Dendritic cell treated with granulocyte-macrophage colony-stimulating factor and Interleukin-4, amounts not matched to agents 40 ng/mL and 50 ng/mL, for 4 days (primary cell): ENCODE results near the gene CACNA2D2.

Source experiments
- H3K27ac Mint-ChIP-seq: one replicate; pipeline ENCODE4 v1.8.0; 2022; ENCODE audit warnings: mild to moderate bottlenecking, mixed read lengths
- H3K27me3 Mint-ChIP-seq: one replicate; pipeline ENCODE4 v1.8.0; 2022; ENCODE audit warnings: mild to moderate bottlenecking, mixed read lengths
- H3K36me3 Mint-ChIP-seq: one replicate; pipeline ENCODE4 v1.8.0; 2022; ENCODE audit warnings: low read depth, mixed read lengths
- H3K4me1 Mint-ChIP-seq: one replicate; pipeline ENCODE4 v1.8.0; 2022; ENCODE audit warnings: low read depth, mixed read lengths
- H3K4me3 Mint-ChIP-seq: one replicate; pipeline ENCODE4 v1.8.0; 2022; ENCODE audit warnings: mild to moderate bottlenecking, moderate library complexity, mixed read lengths
- H3K9me3 Mint-ChIP-seq: one replicate; pipeline ENCODE4 v1.8.0; 2022; ENCODE audit warnings: mixed read lengths
- intact Hi-C: fragments of 100-400 bp; cut with micrococcal nuclease; formaldehyde crosslinking; loops from one replicate; pipeline ENCODE4 v1.15.0; 2022

The CACNA2D2 gene

DNA sequence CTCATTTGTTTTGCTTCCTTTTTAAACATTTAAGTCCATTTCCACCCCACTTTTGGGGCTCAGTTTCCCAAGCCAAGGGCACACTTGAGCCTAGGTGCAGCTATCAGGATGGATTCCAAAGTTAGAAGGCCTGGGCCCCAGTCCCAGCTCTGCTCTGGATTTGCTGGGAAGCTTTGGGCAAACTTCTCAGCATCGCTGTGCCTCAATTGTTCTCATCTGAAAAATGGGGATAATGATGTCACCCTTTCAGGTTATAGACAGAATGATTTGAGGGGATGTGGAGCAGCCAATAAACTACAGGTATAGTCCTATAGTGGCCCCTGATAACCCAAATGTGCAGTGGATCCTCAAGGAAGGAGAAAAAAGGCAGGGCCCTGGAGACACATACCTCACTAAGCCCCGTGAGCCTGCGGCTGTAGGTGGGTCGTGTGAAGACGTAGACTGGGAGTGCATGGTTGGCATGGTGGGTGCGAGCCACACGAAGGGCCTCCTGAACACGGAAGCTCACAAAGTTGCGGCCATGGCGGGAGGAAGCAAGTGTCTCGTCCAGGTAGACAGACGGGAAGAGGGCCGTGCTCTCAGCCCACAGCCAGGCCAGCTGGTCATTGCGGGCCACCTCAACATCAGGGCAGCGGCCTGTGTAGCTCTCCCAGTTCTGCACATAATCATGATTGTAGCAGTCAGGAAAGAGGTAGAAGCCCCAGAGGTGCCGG is 184.1 kb downstream of the CACNA2D2 start:
- no peaks in the 10 kb centered on the region for H3K9me3 Mint-ChIP-seq
- H3K4me3 Mint-ChIP-seq = peak overlapping the region; percentile 78
- intact Hi-C loops = no loop called here
- peaks cover 74% of the 10 kb centered on the region for H3K4me1 Mint-ChIP-seq
- H3K27me3 Mint-ChIP-seq = no peaks in the 10 kb centered on the region
- peak overlapping the region; percentile 79 for H3K27ac Mint-ChIP-seq
- peaks cover 62% of the 10 kb centered on the region for H3K36me3 Mint-ChIP-seq

DNA sequence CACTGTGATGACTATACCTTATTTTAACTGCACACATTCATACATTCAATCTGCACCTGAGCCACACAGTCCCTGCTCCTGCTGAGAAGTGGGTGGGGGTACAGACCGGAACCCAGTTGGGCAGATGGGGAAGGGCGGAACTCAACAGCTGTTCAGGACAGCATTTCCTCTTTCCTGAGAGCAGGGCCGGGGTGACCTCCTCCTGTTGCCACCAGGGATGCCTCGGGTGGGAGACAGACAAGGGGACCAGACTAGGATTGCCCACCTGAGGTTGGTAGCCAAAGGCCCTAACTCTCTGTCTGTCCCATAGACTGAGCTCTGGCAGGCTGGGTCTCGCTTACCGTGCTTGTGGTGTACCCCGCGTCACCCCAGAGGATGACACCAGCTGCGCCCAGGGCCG is 184.8 kb downstream of the CACNA2D2 start:
- Mint-ChIP-seq H3K9me3 (no peaks in the 10 kb centered on the region), H3K4me1 (peaks cover 74% of the 10 kb centered on the region), H3K4me3 (peak overlapping the region; percentile 78), H3K27ac (peak overlapping the region; percentile 79), H3K36me3 (peaks cover 69% of the 10 kb centered on the region), H3K27me3 (no peaks in the 10 kb centered on the region)
- intact Hi-C loops = no loop called here

- Mint-ChIP-seq H3K9me3 (no peaks in the 10 kb centered on the region), H3K27ac (peak overlapping the region; percentile 79), H3K27me3 (no peaks in the 10 kb centered on the region), H3K4me1 (peaks cover 71% of the 10 kb centered on the region), H3K36me3 (peaks cover 71% of the 10 kb centered on the region), H3K4me3 (peak overlapping the region; percentile 78)
- intact Hi-C loops = no loop called here
Measured at GRCh38 chr3:50318163-50318562, 185.3 kb downstream of the CACNA2D2 start.

DNA sequence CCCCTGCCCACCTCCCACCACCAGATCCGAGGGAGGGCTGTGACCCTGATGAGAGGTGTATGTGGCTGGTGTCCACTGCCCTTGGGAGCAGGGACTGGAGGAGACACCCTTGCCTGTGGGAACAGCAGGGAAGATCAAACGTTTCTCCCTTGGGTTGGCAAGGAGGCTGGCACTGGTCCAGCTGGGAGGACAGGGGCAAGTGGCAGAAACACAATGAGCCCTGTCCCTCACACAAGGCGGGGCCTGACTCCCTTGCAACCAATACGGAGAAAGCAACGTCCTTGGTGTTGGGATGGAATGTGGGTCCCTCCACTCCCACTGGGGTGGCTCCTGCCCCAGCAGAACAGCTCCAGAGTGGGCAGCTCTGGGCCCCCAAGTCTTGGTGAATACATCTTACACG is 186.1 kb downstream of the CACNA2D2 start:
- Mint-ChIP-seq H3K4me1 (peaks cover 63% of the 10 kb centered on the region), H3K9me3 (no peaks in the 10 kb centered on the region), H3K27ac (peak overlapping the region; percentile 79), H3K4me3 (no peak overlapping the region), H3K27me3 (no peaks in the 10 kb centered on the region), H3K36me3 (peaks cover 71% of the 10 kb centered on the region)
- intact Hi-C loops = no loop called here

DNA sequence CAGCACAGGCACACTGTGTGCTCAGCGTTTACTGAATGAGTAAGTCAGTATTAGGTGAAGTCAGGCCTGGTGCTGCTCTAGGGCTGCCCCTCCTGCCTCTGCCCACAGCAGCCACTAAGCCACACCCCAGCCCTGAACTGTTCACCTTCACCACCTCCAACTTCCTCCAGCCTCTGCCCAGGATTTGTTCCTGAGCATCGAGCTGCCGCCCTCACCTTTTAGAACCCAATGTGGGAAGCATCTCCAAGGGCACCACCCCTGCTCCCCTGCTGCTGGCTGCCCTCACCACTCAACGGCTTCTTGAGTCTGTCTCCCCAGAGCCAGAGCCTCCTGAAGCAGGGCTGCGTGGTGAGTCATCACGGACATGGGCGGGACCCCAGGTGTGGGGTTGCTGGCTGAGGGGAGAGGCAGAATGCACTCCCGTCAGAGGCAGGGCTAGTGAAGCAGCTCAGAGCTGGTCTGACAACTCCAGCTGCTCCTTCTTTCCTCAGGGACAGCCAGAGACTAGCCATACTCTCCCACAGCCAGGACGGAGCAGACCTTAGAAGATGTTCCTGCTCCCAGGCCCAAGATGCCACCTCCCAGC is 186.7 kb downstream of the CACNA2D2 start:
- H3K36me3 Mint-ChIP-seq = peaks cover 71% of the 10 kb centered on the region
- no peaks in the 10 kb centered on the region for H3K27me3 Mint-ChIP-seq
- H3K27ac Mint-ChIP-seq = no peak overlapping the region
- no peak overlapping the region for H3K4me3 Mint-ChIP-seq
- H3K4me1 Mint-ChIP-seq = peaks cover 60% of the 10 kb centered on the region
- no peaks in the 10 kb centered on the region for H3K9me3 Mint-ChIP-seq
- intact Hi-C loops = no loop called here

DNA sequence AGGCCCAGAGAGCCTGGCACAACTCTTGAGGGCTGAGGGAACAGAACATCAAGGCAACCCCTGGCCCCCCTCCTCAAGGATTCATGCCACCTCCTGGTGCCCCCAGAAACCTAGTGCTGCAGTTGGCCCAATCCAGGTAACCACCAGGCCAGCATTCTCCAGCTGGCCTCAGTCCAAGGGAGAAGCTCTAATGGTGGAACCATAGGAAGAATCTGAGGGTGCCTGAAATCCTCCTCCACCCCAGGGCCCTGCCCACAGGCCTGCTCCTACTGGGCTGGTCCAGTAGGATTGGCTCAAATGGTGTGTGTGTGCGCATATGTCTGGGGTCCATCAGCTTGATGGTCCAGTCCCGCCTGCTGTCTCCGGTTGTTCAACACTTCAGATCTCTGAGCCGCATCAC is 188.6 kb downstream of the CACNA2D2 start:
- Mint-ChIP-seq H3K4me1 (peaks cover 51% of the 10 kb centered on the region), H3K27me3 (no peaks in the 10 kb centered on the region), H3K27ac (no peak overlapping the region), H3K36me3 (peaks cover 64% of the 10 kb centered on the region), H3K4me3 (no peak overlapping the region), H3K9me3 (no peaks in the 10 kb centered on the region)
- intact Hi-C loops = no loop called here

DNA sequence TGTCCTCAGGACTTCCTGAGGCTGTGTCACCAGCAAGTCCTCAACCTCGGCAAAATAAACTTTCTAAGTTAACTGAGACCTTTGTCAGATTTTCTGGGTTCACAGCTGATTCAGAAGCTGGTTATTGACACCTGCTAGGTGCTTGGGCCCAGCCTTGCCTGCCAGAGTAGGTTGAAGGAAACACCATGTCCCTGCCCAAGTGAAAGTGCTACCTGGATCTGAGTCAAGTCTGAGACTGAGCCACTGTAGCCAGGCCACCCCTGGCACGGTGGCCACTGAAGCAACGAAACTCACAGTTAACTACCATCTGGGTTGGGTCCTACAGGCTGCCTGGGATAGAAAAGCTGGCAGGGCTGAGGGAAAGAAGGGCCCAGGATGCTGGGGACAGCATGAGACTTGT is 189.1 kb downstream of the CACNA2D2 start:
- H3K36me3 Mint-ChIP-seq = peaks cover 64% of the 10 kb centered on the region
- H3K4me3 Mint-ChIP-seq = no peak overlapping the region
- H3K9me3 Mint-ChIP-seq = no peaks in the 10 kb centered on the region
- peaks cover 46% of the 10 kb centered on the region for H3K4me1 Mint-ChIP-seq
- intact Hi-C loops = no loop called here
- no peak overlapping the region for H3K27ac Mint-ChIP-seq
- no peaks in the 10 kb centered on the region for H3K27me3 Mint-ChIP-seq
